ENCODE measurements around the gene ATF7IP2.

DNA sequence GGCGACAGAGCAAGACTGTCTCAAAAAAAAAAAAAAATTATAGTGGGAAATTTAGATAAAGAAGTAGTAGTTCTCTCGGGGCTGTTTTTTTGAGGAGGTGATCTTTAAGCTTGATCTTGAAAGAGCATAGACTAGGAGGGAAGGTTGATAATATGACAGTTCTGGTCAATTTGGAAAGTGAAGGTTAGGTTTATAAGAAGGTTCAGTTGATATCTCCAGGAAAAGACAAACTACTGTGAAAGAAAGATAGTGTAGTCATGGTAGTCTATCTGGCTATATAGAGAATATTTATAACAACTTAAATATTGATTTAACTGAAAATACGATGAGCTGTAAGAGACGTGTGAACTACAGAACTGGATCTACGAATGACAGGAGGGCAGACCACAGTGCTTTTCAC lies 3.1 kb downstream of the ATF7IP2 start:
- TF ChIP-seq POLR2A (IDR thresholded peaks at IDR 0.05; ENCODE audit: low read depth, low read length) = no peak
- TF ChIP-seq POLR2AphosphoS5 (IDR thresholded peaks at IDR 0.05; ENCODE audit: low read depth, low read length) = no peak
- TF ChIP-seq TAF1 (IDR thresholded peaks at IDR 0.05; ENCODE audit: borderline replicate concordance, low read depth, low read length) = no peak

All from GM12892 (cell line).